OCI-LY7 (cell line): ENCODE results near the gene PTDSS2. TPM values are rescaled to one million over a fixed set of nuclear protein-coding genes. Genes with fewer than 3 reads are reported as not detected.

Experiments used
- BruUV-seq: library from RNA; stranded (reverse); fragments of 400-500 nt; replicated peaks from 2 replicates; lab custom pipeline; 2021; lab: Mats Ljungman, UMichigan
- CTCF ChIA-PET: fragments of 300-600 bp; sonication (Branson Sonifier 250); formaldehyde crosslinking; loops from one replicate; lab custom pipeline; 2022; ENCODE audit warnings: antibody characterized with exemption; ENCODE audit not compliant: unreplicated experiment; lab: Charles Lee
- POLR2A ChIA-PET: fragments of 300-600 bp; sonication (Branson Sonifier 250); formaldehyde crosslinking; loops from one replicate; lab custom pipeline; 2022; ENCODE audit warnings: antibody characterized with exemption; lab: Charles Lee
- DNase-seq: peaks from one replicate; pipeline ENCODE4 v3.0.0-alpha.2; 2015; ENCODE audit warnings: low spot score
- H2AFZ ChIP-seq: fragments of 200-600 bp; sonication (generic), shearing (Covaris generic); 2 replicates; pipeline ENCODE4 v1.6.1; 2014; ENCODE audit warnings: mild to moderate bottlenecking, antibody characterized with exemption, low read length, moderate library complexity
- H3K27ac ChIP-seq: fragments of 200-600 bp; sonication (generic); 2 replicates; pipeline ENCODE4 v1.5.1; 2014; ENCODE audit warnings: mixed run types, low read depth, mild to moderate bottlenecking, moderate library complexity, low read length, inconsistent platforms; ENCODE audit not compliant: poor library complexity, severe bottlenecking
- H3K36me3 ChIP-seq: fragments of 200-600 bp; sonication (generic); 2 replicates; pipeline ENCODE4 v1.6.1; 2014; ENCODE audit warnings: mild to moderate bottlenecking, antibody characterized with exemption, low read length, moderate library complexity, mixed read lengths; ENCODE audit not compliant: insufficient read depth
- H3K4me1 ChIP-seq: fragments of 200-600 bp; sonication (generic); 2 replicates; pipeline ENCODE4 v1.5.1; 2014; ENCODE audit warnings: mild to moderate bottlenecking, low read length; ENCODE audit not compliant: insufficient read depth, poor library complexity, severe bottlenecking
- H3K4me2 ChIP-seq: fragments of 200-600 bp; sonication (generic); 2 replicates; pipeline ENCODE4 v1.6.1; 2014; ENCODE audit warnings: mild to moderate bottlenecking, low read length
- H3K4me3 ChIP-seq: fragments of 200-600 bp; sonication (generic); 2 replicates; pipeline ENCODE4 v1.5.1; 2014; ENCODE audit warnings: mild to moderate bottlenecking, low read depth, low read length; ENCODE audit not compliant: poor library complexity, severe bottlenecking
- H3K79me2 ChIP-seq: fragments of 200-600 bp; sonication (generic); 2 replicates; pipeline ENCODE4 v1.6.1; 2016; ENCODE audit warnings: low read depth, mild to moderate bottlenecking, low read length, moderate library complexity, mixed read lengths; ENCODE audit not compliant: insufficient read depth
- H3K9me2 ChIP-seq: fragments of 200-600 bp; sonication (generic); 2 replicates; pipeline ENCODE4 v1.6.1; 2016; ENCODE audit warnings: mild to moderate bottlenecking, low read length, mixed read lengths; ENCODE audit not compliant: insufficient read depth
- H3K9me3 ChIP-seq: fragments of 200-600 bp; sonication (generic); 2 replicates; pipeline ENCODE4 v1.6.1; 2014; ENCODE audit warnings: mild to moderate bottlenecking, mixed run types, low read length, mixed read lengths
- H4K20me1 ChIP-seq: fragments of 200-600 bp; sonication (generic); 2 replicates; pipeline ENCODE4 v1.6.1; 2014; ENCODE audit warnings: mild to moderate bottlenecking, antibody characterized with exemption, low read length, moderate library complexity, mixed read lengths; ENCODE audit not compliant: insufficient read depth
- EZH2phosphoT487 ChIP-seq: fragments of 200-600 bp; sonication (generic); IDR thresholded peaks from 2 replicates; pipeline ENCODE4 v1.6.1; 2018; ENCODE audit warnings: low read depth, borderline replicate concordance, mild to moderate bottlenecking, mixed run types, antibody characterized with exemption, low read length, moderate library complexity, mixed read lengths
- intact Hi-C: fragments of 100-400 bp; cut with micrococcal nuclease; formaldehyde crosslinking; loops from one replicate; pipeline ENCODE4 v1.10.0; 2022; ENCODE audit not compliant: unreplicated experiment
- total RNA-seq, 2 experiments: library from RNA; depleted of rRNA in 1 of 2; stranded (reverse); fragments of >200 nt in 1 of 2; shearing (Covaris generic) in 1 of 2; gene quantifications; 2 replicates each; pipeline ENCODE4 v1.2.3, GENCODE V29; 2014 to 2022
- TF ChIP-seq, protein P1 (sequence below): fragments of 200-600 bp; sonication (generic); conservative IDR thresholded peaks from 2 replicates; pipeline ENCODE4 v1.5.1; 2014; ENCODE audit warnings: mild to moderate bottlenecking, antibody characterized with exemption, low read length, moderate library complexity, mixed read lengths

Gene PTDSS2
- total RNA-seq, 2 experiments from 2014 or later = 27.8 to 32.7 TPM

DNA sequence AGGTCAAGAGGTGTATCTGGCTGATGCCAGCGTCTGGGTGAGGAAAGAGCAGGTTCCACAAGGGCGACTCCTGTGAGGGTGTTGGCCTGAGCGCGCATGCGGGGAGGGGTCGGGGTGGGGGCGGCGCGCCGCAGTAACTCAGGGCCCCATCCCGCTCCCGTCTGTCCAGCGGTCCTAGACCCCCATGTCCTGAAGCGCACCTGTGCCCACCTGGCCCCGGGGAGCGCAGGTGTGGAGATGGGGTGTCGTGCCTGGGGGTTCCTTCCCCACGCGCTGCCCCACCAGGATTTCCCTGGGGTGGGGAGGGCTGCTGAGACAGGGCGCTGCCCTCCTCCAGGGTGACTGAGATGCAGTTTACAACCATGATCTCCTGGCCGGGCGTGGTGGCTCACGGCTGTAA lies 36.1 kb downstream of the PTDSS2 start:
- H3K4me3 ChIP-seq = no peak overlapping the region
- TF ChIP-seq EZH2phosphoT487 = no peak
- TF ChIP-seq, protein P1, sequence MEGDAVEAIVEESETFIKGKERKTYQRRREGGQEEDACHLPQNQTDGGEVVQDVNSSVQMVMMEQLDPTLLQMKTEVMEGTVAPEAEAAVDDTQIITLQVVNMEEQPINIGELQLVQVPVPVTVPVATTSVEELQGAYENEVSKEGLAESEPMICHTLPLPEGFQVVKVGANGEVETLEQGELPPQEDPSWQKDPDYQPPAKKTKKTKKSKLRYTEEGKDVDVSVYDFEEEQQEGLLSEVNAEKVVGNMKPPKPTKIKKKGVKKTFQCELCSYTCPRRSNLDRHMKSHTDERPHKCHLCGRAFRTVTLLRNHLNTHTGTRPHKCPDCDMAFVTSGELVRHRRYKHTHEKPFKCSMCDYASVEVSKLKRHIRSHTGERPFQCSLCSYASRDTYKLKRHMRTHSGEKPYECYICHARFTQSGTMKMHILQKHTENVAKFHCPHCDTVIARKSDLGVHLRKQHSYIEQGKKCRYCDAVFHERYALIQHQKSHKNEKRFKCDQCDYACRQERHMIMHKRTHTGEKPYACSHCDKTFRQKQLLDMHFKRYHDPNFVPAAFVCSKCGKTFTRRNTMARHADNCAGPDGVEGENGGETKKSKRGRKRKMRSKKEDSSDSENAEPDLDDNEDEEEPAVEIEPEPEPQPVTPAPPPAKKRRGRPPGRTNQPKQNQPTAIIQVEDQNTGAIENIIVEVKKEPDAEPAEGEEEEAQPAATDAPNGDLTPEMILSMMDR = no peak
- no peak overlapping the region for H3K27ac ChIP-seq
- H3K9me2 ChIP-seq = no peaks in the 10 kb centered on the region
- no peak overlapping the region for H2AFZ ChIP-seq
- no peak for DNase-seq
- no TSS peak for BruUV-seq
- no peaks in the 10 kb centered on the region for H3K9me3 ChIP-seq
- no peaks in the 10 kb centered on the region for H3K79me2 ChIP-seq
- no peak overlapping the region for H3K4me2 ChIP-seq
- no peaks in the 10 kb centered on the region for H3K36me3 ChIP-seq
- ChIA-PET CTCF (no interaction called here), POLR2A (no interaction called here)
- H3K4me1 ChIP-seq = no peaks in the 10 kb centered on the region
- no peaks in the 10 kb centered on the region for H4K20me1 ChIP-seq
- intact Hi-C loops = no loop called here

DNA sequence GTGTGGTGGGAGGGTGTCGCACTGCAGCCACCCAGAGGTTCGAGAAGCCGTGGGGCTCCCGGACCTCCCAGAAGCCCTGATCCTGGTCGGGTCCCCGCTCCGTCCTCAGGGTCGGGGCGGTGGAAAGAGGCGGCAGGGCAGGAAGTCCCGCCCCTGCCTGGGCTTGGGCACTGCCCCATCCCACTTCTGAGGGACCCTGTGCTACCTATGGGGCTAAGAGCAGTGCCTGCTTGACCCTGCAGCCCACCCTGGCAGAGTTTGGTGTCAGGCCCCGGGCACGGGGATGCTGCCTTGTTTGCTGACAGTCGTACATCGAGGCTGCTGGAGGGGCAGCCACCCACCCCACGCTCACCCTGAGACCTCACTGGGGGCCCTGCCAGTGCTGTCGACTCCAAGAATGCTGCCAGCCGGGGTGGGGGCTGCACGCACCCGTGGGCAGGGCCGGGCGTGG lies 37.5 kb downstream of the PTDSS2 start:
- Histone ChIP-seq H3K9me2 (no peaks in the 10 kb centered on the region), H2AFZ (no peak overlapping the region), H3K79me2 (no peaks in the 10 kb centered on the region), H3K36me3 (no peaks in the 10 kb centered on the region), H3K4me3 (no peak overlapping the region), H4K20me1 (no peaks in the 10 kb centered on the region), H3K4me2 (no peak overlapping the region), H3K9me3 (no peaks in the 10 kb centered on the region), H3K4me1 (peaks cover 7% of the 10 kb centered on the region), H3K27ac (no peak overlapping the region)
- no TSS peak for BruUV-seq
- TF ChIP-seq, protein P1 = no peak
- TF ChIP-seq EZH2phosphoT487 = no peak
- ChIA-PET CTCF (no interaction called here), POLR2A (no interaction called here)
- intact Hi-C loops = no loop called here
- DNase-seq = no peak

DNA sequence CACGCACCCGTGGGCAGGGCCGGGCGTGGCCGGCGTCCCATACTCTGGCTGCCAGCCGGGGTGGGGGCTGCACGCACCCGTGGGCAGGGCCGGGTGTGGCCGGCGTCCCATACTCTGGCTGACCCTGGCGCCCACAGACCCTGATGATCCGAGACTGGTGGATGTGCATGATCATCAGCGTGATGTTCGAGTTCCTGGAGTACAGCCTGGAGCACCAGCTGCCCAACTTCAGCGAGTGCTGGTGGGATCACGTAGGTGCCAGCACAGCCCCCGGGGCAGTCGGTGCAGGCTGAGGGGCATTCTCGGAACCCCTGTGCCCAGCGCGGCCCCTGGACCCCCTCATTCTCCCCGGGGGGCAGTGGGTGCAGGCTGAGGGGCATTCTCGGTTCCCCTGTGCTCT lies 38.0 kb downstream of the PTDSS2 start:
- intact Hi-C loops = no loop called here
- Histone ChIP-seq H3K27ac (no peak overlapping the region), H4K20me1 (no peaks in the 10 kb centered on the region), H3K4me2 (no peak overlapping the region), H3K9me2 (no peaks in the 10 kb centered on the region), H2AFZ (no peak overlapping the region), H3K36me3 (no peaks in the 10 kb centered on the region), H3K79me2 (no peaks in the 10 kb centered on the region), H3K9me3 (no peaks in the 10 kb centered on the region), H3K4me1 (peaks cover 12% of the 10 kb centered on the region), H3K4me3 (no peak overlapping the region)
- POLR2A ChIA-PET = no interaction called here
- CTCF ChIA-PET = no interaction called here
- no peak for DNase-seq
- BruUV-seq = no TSS peak
- TF ChIP-seq EZH2phosphoT487 = no peak
- TF ChIP-seq, protein P1 = no peak
